ENCODE measurements around the gene CNPY1. TPM values are rescaled to one million over a fixed set of nuclear protein-coding genes. Genes with fewer than 3 reads are reported as not detected.

The CNPY1 gene
- total RNA-seq, 1 experiment from 2014 or later = not detected

- Histone ChIP-seq H3K4me3 (no peak overlapping the region), H3F3A (ENCODE audit: insufficient read depth, low read depth) (no peaks in the 10 kb centered on the region), H4K20me1 (ENCODE audit: insufficient read depth) (no peaks in the 10 kb centered on the region), H3K27me3 (ENCODE audit: insufficient read depth, low read depth) (peaks cover 92% of the 10 kb centered on the region), H3K4me2 (no peak overlapping the region), H3K36me3 (ENCODE audit: low read depth) (no peaks in the 10 kb centered on the region), H3K79me2 (ENCODE audit: low read depth) (no peaks in the 10 kb centered on the region), H3K9me3 (ENCODE audit: insufficient read depth, low read depth) (no peaks in the 10 kb centered on the region), H3K4me1 (replicated peaks; ENCODE audit: insufficient read depth) (no peaks in the 10 kb centered on the region), H3K9me2 (ENCODE audit: insufficient read depth) (no peaks in the 10 kb centered on the region), H2AFZ (no peak overlapping the region), H3K27ac (no peak overlapping the region)
- ChIA-PET POLR2A (ENCODE audit: unreplicated experiment) (no interaction called here), CTCF (no interaction called here)
- no peak for DNase-seq
- TF ChIP-seq CTCF (conservative IDR thresholded peaks at IDR 0.05) (no peak), EZH2 (IDR thresholded peaks at IDR 0.05; ENCODE audit: low read depth) (no peak)
- intact Hi-C loops (cut with micrococcal nuclease; ENCODE audit: unreplicated experiment) = no loop called here
- BruUV-seq (replicated peaks) = no TSS peak
These were observed 22.6 kb upstream of the CNPY1 start for GRCh38 chr7:155568842-155569494.

GRCh38 chr7:155568333-155568660 is 21.9 kb upstream of the CNPY1 start:
- Histone ChIP-seq H3K36me3 (ENCODE audit: low read depth) (no peaks in the 10 kb centered on the region), H3F3A (ENCODE audit: insufficient read depth, low read depth) (no peaks in the 10 kb centered on the region), H3K4me2 (no peak overlapping the region), H3K79me2 (ENCODE audit: low read depth) (no peaks in the 10 kb centered on the region), H2AFZ (no peak overlapping the region), H3K4me3 (no peak overlapping the region), H3K9me2 (ENCODE audit: insufficient read depth) (no peaks in the 10 kb centered on the region), H3K4me1 (replicated peaks; ENCODE audit: insufficient read depth) (no peaks in the 10 kb centered on the region), H3K27me3 (ENCODE audit: insufficient read depth, low read depth) (peaks cover 93% of the 10 kb centered on the region), H3K27ac (no peak overlapping the region), H4K20me1 (ENCODE audit: insufficient read depth) (no peaks in the 10 kb centered on the region), H3K9me3 (ENCODE audit: insufficient read depth, low read depth) (no peaks in the 10 kb centered on the region)
- no TSS peak for BruUV-seq (replicated peaks)
- ChIA-PET POLR2A (ENCODE audit: unreplicated experiment) (no interaction called here), CTCF (no interaction called here)
- no peak for DNase-seq
- intact Hi-C loops (cut with micrococcal nuclease; ENCODE audit: unreplicated experiment) = no loop called here
- no peak for TF ChIP-seq CTCF (conservative IDR thresholded peaks at IDR 0.05)
- TF ChIP-seq EZH2 (IDR thresholded peaks at IDR 0.05; ENCODE audit: low read depth) = 0 out of 2 replicates have a peak, but pooled peaks have one; percentile 14

- Histone ChIP-seq H3K9me3 (ENCODE audit: insufficient read depth, low read depth) (no peaks in the 10 kb centered on the region), H3K9me2 (ENCODE audit: insufficient read depth) (no peaks in the 10 kb centered on the region), H3K4me3 (no peak overlapping the region), H2AFZ (no peak overlapping the region), H3K27ac (no peak overlapping the region), H3K27me3 (ENCODE audit: insufficient read depth, low read depth) (peaks cover 92% of the 10 kb centered on the region), H4K20me1 (ENCODE audit: insufficient read depth) (no peaks in the 10 kb centered on the region), H3K36me3 (ENCODE audit: low read depth) (no peaks in the 10 kb centered on the region), H3F3A (ENCODE audit: insufficient read depth, low read depth) (no peaks in the 10 kb centered on the region), H3K79me2 (ENCODE audit: low read depth) (no peaks in the 10 kb centered on the region), H3K4me1 (replicated peaks; ENCODE audit: insufficient read depth) (no peaks in the 10 kb centered on the region), H3K4me2 (no peak overlapping the region)
- no peak for TF ChIP-seq CTCF (conservative IDR thresholded peaks at IDR 0.05)
- TF ChIP-seq EZH2 (IDR thresholded peaks at IDR 0.05; ENCODE audit: low read depth) = no peak
- intact Hi-C loops (cut with micrococcal nuclease; ENCODE audit: unreplicated experiment) = no loop called here
- BruUV-seq (replicated peaks) = no TSS peak
- POLR2A ChIA-PET (ENCODE audit: unreplicated experiment) = no interaction called here
- CTCF ChIA-PET = no interaction called here
- DNase-seq = no peak
These were observed 21.4 kb upstream of the CNPY1 start for GRCh38 chr7:155567646-155568332.
